Mucosa of gallbladder (tissue), 1 donor: Measurements from ENCODE around the gene COBL. TPM values are rescaled to one million over a fixed set of nuclear protein-coding genes. Genes with fewer than 3 reads are reported as not detected.

Experiments used
- DNase-seq: peaks from one replicate; pipeline ENCODE4 v3.0.0-alpha.2; 2020; ENCODE audit warnings: low spot score
- total RNA-seq: library from RNA; stranded (reverse); gene quantifications from one replicate; pipeline ENCODE4 v1.2.1, GENCODE V29; 2021
- donor health status: DM: no; HTN: no; CAD: no.

The COBL gene
- total RNA-seq, 1 donor from 2014 or later: 87.3 TPM

GRCh38 chr7:51189777-51190176 is 126.8 kb downstream of the COBL start:
- DNase-seq: no peak

- DNase-seq: no peak
Observed at GRCh38 chr7:51188987-51189386, 127.6 kb downstream of the COBL start.

- no peak for DNase-seq
Observed at GRCh38 chr7:51187941-51188340, 128.7 kb downstream of the COBL start.

- DNase-seq: no peak
Observed at GRCh38 chr7:51186531-51186930, 130.1 kb downstream of the COBL start.

GRCh38 chr7:51182636-51183166 is 133.9 kb downstream of the COBL start:
- no peak for DNase-seq

GRCh38 chr7:51180092-51180491 is 136.5 kb downstream of the COBL start:
- no peak for DNase-seq

- no peak for DNase-seq
Observed at GRCh38 chr7:51175992-51176388, 140.6 kb downstream of the COBL start.

GRCh38 chr7:51175316-51175991 is 141.2 kb downstream of the COBL start:
- DNase-seq: no peak

GRCh38 chr7:51165337-51165736 is 151.3 kb downstream of the COBL start:
- DNase-seq: no peak

- DNase-seq: peak; percentile 84
Observed at GRCh38 chr7:51162724-51163329, 153.8 kb downstream of the COBL start.

- DNase-seq: no peak
Observed at GRCh38 chr7:51161937-51162336, 154.7 kb downstream of the COBL start.

GRCh38 chr7:51160990-51161615 is 155.5 kb downstream of the COBL start:
- DNase-seq: peak; percentile 63

GRCh38 chr7:51160411-51160810 is 156.2 kb downstream of the COBL start:
- no peak for DNase-seq

GRCh38 chr7:51158742-51159445 is 157.7 kb downstream of the COBL start:
- DNase-seq: no peak

GRCh38 chr7:51158211-51158610 is 158.4 kb downstream of the COBL start:
- no peak for DNase-seq

GRCh38 chr7:51154201-51154600 is 162.4 kb downstream of the COBL start:
- no peak for DNase-seq

- DNase-seq: no peak
Observed at GRCh38 chr7:51152706-51153200, 163.9 kb downstream of the COBL start.

- no peak for DNase-seq
Observed at GRCh38 chr7:51151455-51151854, 165.2 kb downstream of the COBL start.

GRCh38 chr7:51150193-51150592 is 166.4 kb downstream of the COBL start:
- DNase-seq: no peak

GRCh38 chr7:51148216-51148615 is 168.4 kb downstream of the COBL start:
- DNase-seq: no peak

- DNase-seq: no peak
Observed at GRCh38 chr7:51146816-51147586, 169.6 kb downstream of the COBL start.
